Panc1 (cell line): ENCODE results near the gene MGA. TPM values are rescaled to one million over a fixed set of nuclear protein-coding genes. Genes with fewer than 3 reads are reported as not detected.

Experiments used
- ATAC-seq: fragments of 200-7000 bp; cut with Tn5 transposase; 2 replicates; pipeline ENCODE4 v1.9.1; 2020; ENCODE audit warnings: mild to moderate bottlenecking, moderate library complexity
- BruUV-seq: library from RNA; stranded (reverse); fragments of 400-500 nt; replicated peaks from 2 replicates; lab custom pipeline; 2021; lab: Mats Ljungman, UMichigan
- CTCF ChIA-PET: fragments of 300-600 bp; sonication (Branson Sonifier 250); formaldehyde crosslinking; loops from one replicate; lab custom pipeline; 2022; ENCODE audit warnings: antibody characterized with exemption; lab: Charles Lee
- POLR2A ChIA-PET: fragments of 300-600 bp; sonication (Branson Sonifier 250); formaldehyde crosslinking; loops from one replicate; lab custom pipeline; 2022; ENCODE audit warnings: antibody characterized with exemption; lab: Charles Lee
- DNase-seq: peaks from one replicate; pipeline ENCODE4 v3.0.0-alpha.2; 2010; ENCODE audit warnings: low read depth, low spot score
- H3K27ac ChIP-seq: 2 replicates; pipeline ENCODE4 v1.5.1; 2011; ENCODE audit warnings: mild to moderate bottlenecking, low read length, inconsistent platforms
- H3K27me3 ChIP-seq: fragments of 200-500 bp; sonication (Bioruptor generic); 2 replicates; pipeline ENCODE4 v1.6.0; 2014; ENCODE audit warnings: low read length, inconsistent platforms; ENCODE audit not compliant: control insufficient read depth, insufficient read depth
- H3K36me3 ChIP-seq: fragments of 200-500 bp; sonication (Bioruptor generic); 2 replicates; pipeline ENCODE4 v1.5.1; 2014; ENCODE audit warnings: inconsistent platforms, mild to moderate bottlenecking, low read length, moderate library complexity; ENCODE audit not compliant: control insufficient read depth, insufficient read depth
- H3K4me1 ChIP-seq: 2 replicates; pipeline ENCODE4 v1.5.1; 2011; ENCODE audit warnings: inconsistent platforms, mild to moderate bottlenecking, low read length, moderate library complexity; ENCODE audit not compliant: control insufficient read depth, insufficient read depth
- H3K4me3 ChIP-seq, 2 experiments: 2 replicates each; pipeline ENCODE4 v1.5.1; 2011 to 2012; ENCODE audit warnings: low read depth in 2 of 2, low read length in 2 of 2, mild to moderate bottlenecking in 2 of 2, inconsistent platforms in 1 of 2, moderate library complexity in 1 of 2
- H3K9me3 ChIP-seq: fragments of 200-500 bp; sonication (Bioruptor generic); 2 replicates; pipeline ENCODE4 v1.5.1; 2014; ENCODE audit warnings: low read depth, mild to moderate bottlenecking, inconsistent platforms, low read length, moderate library complexity; ENCODE audit not compliant: control insufficient read depth, insufficient read depth
- POLR2AphosphoS5 ChIP-seq: IDR thresholded peaks from 2 replicates; pipeline ENCODE4 v1.6.1; 2012; ENCODE audit warnings: mild to moderate bottlenecking, low read depth, low read length, moderate library complexity
- SIN3A ChIP-seq: IDR thresholded peaks from 2 replicates; pipeline ENCODE4 v1.6.1; 2012; ENCODE audit warnings: low read depth, mild to moderate bottlenecking, low read length, moderate library complexity, borderline replicate concordance; ENCODE audit not compliant: insufficient read depth
- TCF7L2 ChIP-seq: IDR thresholded peaks from 2 replicates; pipeline ENCODE4 v1.6.1; 2011; ENCODE audit warnings: mild to moderate bottlenecking, low read depth, low read length, inconsistent platforms
- in situ Hi-C: cut with HindIII; loops from 2 replicates; pipeline ENCODE4 v1.10.0; 2016; ENCODE audit warnings: low sequenced_read_pairs, low pct_unique_long_range_greater_than_20kb
- intact Hi-C: fragments of 100-400 bp; cut with micrococcal nuclease; formaldehyde crosslinking; loops from one replicate; pipeline ENCODE4 v1.10.0; 2022; ENCODE audit not compliant: unreplicated experiment
- total RNA-seq: library from RNA; stranded (reverse); gene quantifications from one replicate; pipeline ENCODE4 v1.2.1, GENCODE V29; 2021; ENCODE audit not compliant: unreplicated experiment
- TF ChIP-seq, protein P1 (sequence below): fragments of 450-650 bp; IDR thresholded peaks from 2 replicates; pipeline ENCODE4 v1.5.1; 2017; ENCODE audit warnings: mild to moderate bottlenecking
- TF ChIP-seq, protein P2 (sequence below), 2 experiments: IDR thresholded peaks; 2 replicates each; pipeline ENCODE4 v1.6.1; 2011 to 2012; ENCODE audit warnings: low read depth in 2 of 2, control low read depth in 1 of 2, low read length in 1 of 2, mild to moderate bottlenecking in 1 of 2, moderate library complexity in 1 of 2; ENCODE audit not compliant: insufficient read depth in 1 of 2

The MGA gene
- total RNA-seq, 1 experiment from 2014 or later: 43.6 TPM

GRCh38 chr15:41640985-41641384, 19.2 kb upstream of the MGA start:
- BruUV-seq: TSS peak; percentile 23
- intact Hi-C loops (no loop called here), in situ Hi-C loops (no loop called here)
- ChIA-PET CTCF (no interaction called here), POLR2A (interaction anchor here (0.6 kb wide), 1 partner anchor 94 kb away, joined by 3 read pairs; no protein-coding TSS in a partner anchor)
- no peak for TF ChIP-seq TCF7L2
- TF ChIP-seq, protein P1, sequence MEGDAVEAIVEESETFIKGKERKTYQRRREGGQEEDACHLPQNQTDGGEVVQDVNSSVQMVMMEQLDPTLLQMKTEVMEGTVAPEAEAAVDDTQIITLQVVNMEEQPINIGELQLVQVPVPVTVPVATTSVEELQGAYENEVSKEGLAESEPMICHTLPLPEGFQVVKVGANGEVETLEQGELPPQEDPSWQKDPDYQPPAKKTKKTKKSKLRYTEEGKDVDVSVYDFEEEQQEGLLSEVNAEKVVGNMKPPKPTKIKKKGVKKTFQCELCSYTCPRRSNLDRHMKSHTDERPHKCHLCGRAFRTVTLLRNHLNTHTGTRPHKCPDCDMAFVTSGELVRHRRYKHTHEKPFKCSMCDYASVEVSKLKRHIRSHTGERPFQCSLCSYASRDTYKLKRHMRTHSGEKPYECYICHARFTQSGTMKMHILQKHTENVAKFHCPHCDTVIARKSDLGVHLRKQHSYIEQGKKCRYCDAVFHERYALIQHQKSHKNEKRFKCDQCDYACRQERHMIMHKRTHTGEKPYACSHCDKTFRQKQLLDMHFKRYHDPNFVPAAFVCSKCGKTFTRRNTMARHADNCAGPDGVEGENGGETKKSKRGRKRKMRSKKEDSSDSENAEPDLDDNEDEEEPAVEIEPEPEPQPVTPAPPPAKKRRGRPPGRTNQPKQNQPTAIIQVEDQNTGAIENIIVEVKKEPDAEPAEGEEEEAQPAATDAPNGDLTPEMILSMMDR: no peak
- TF ChIP-seq POLR2AphosphoS5: no peak
- TF ChIP-seq SIN3A: no peak
- TF ChIP-seq, protein P2, sequence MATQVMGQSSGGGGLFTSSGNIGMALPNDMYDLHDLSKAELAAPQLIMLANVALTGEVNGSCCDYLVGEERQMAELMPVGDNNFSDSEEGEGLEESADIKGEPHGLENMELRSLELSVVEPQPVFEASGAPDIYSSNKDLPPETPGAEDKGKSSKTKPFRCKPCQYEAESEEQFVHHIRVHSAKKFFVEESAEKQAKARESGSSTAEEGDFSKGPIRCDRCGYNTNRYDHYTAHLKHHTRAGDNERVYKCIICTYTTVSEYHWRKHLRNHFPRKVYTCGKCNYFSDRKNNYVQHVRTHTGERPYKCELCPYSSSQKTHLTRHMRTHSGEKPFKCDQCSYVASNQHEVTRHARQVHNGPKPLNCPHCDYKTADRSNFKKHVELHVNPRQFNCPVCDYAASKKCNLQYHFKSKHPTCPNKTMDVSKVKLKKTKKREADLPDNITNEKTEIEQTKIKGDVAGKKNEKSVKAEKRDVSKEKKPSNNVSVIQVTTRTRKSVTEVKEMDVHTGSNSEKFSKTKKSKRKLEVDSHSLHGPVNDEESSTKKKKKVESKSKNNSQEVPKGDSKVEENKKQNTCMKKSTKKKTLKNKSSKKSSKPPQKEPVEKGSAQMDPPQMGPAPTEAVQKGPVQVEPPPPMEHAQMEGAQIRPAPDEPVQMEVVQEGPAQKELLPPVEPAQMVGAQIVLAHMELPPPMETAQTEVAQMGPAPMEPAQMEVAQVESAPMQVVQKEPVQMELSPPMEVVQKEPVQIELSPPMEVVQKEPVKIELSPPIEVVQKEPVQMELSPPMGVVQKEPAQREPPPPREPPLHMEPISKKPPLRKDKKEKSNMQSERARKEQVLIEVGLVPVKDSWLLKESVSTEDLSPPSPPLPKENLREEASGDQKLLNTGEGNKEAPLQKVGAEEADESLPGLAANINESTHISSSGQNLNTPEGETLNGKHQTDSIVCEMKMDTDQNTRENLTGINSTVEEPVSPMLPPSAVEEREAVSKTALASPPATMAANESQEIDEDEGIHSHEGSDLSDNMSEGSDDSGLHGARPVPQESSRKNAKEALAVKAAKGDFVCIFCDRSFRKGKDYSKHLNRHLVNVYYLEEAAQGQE (IDR thresholded peaks at IDR 0.05; ENCODE audit: insufficient read depth in 1 of 2, low read depth in 2 of 2, low read length in 1 of 2): no peak
- ATAC-seq (no peak), DNase-seq (no peak)
- H3K27ac ChIP-seq: no peak overlapping the region
- H3K9me3 ChIP-seq: no peaks in the 10 kb centered on the region
- no peaks in the 10 kb centered on the region for H3K4me1 ChIP-seq
- no peak overlapping the region for H3K4me3 ChIP-seq
- no peaks in the 10 kb centered on the region for H3K27me3 ChIP-seq
- no peaks in the 10 kb centered on the region for H3K36me3 ChIP-seq

DNA sequence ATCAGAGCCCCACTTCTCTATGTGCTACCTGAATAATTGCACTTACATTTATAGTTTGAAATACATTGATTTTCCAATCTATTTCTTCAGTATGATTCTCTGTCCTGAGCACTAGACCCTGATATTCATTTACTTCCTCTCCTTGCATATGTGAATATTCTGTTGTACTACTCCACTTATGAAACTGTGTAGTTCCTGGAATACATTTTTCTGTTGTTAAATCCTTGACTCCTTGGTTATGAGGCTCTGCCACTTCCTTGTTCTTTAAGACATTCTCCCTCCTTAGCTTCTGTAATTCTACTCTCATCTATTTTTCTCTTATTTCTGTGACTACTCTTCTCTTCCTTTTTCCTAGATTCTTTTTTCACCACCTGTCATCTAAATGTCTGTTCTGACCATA, 12.9 kb upstream of the MGA start:
- no TSS peak for BruUV-seq
- DNase-seq (no peak), ATAC-seq (no peak)
- no peaks in the 10 kb centered on the region for H3K36me3 ChIP-seq
- intact Hi-C loops (no loop called here), in situ Hi-C loops (no loop called here)
- H3K4me1 ChIP-seq: peaks cover 2% of the 10 kb centered on the region; the same call in 1 of the 2 replicates
- H3K27me3 ChIP-seq: no peaks in the 10 kb centered on the region
- ChIA-PET CTCF (no interaction called here), POLR2A (no interaction called here)
- TF ChIP-seq, protein P2 (IDR thresholded peaks at IDR 0.05; ENCODE audit: insufficient read depth in 1 of 2, low read depth in 2 of 2, low read length in 1 of 2): no peak
- TF ChIP-seq, protein P1: no peak
- TF ChIP-seq POLR2AphosphoS5 (no peak), SIN3A (no peak), TCF7L2 (no peak)
- no peak overlapping the region for H3K4me3 ChIP-seq
- H3K9me3 ChIP-seq: no peaks in the 10 kb centered on the region
- H3K27ac ChIP-seq: peak overlapping the region; percentile 5; the same call in 1 of the 2 replicates
